Measurements from ENCODE around the gene MLH3.

DNA sequence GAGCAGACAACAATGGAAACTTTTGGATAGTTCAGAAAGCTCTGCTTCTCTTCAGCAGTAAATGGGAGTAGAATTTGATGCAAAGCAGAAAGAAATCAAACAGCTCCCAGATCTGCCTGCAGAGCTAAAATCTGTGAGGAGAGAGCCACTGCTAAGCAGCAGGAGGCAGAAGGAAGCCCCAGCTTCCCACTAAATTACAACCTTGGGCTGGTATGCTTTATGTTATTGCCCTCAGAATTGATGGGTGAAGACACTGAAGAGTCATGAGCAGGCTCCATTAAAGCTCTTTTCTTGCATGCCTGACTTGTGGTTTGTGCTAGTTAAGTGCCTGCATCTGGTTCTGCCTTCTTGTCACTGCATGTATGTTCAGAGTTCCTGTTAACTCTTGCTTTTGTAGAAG lies 26.5 kb upstream of the MLH3 start:
- TF ChIP-seq CTCF (IDR thresholded peaks at IDR 0.05) (no peak), POLR2A (IDR thresholded peaks at IDR 0.05) (no peak)

Data from tibial nerve (tissue), 3 donors.